ENCODE measurements around the gene PTPRG.

PTPRG gene

DNA sequence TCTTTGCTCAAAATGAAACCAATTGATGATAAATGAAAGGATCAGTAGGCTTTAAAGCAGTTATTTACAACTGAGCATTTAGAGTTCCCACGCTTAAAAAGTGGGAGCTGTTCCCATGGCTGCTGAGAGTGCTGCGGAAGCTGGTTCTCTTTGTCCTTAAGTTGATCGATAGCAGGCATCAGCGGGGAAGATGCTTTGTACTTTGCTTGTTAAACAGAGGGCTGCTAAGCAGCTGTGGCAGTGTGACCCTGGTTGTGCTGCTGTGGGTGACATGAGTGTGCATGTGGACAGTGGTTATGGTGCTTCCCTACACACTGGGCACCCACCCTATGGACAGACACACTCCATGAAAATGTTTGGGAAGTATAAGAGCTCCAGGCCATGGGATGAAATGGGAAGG, 96.3 kb downstream of the PTPRG start:
- DNase-seq (ENCODE audit: low spot score), result no peak

DNA sequence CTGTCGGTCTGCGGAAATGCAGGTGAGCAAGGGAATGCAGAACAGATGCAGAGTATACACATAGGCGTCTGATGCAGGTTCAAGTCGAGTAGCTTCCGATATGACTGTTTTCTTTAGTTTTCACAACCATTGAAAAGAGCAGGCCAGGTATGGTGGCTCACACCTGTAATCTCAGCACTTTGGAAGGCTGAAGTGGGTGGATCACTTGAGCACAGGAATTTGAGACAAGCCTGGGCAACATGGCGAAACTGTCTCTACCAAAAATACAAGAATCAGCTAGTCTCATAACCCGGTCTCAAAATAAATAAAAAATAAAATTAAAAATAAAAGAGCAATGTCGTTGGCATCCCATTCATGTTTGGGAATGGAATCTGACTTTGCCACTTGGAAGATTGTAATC, 101.5 kb downstream of the PTPRG start:
- DNase-seq (ENCODE audit: low spot score), result no peak

DNA sequence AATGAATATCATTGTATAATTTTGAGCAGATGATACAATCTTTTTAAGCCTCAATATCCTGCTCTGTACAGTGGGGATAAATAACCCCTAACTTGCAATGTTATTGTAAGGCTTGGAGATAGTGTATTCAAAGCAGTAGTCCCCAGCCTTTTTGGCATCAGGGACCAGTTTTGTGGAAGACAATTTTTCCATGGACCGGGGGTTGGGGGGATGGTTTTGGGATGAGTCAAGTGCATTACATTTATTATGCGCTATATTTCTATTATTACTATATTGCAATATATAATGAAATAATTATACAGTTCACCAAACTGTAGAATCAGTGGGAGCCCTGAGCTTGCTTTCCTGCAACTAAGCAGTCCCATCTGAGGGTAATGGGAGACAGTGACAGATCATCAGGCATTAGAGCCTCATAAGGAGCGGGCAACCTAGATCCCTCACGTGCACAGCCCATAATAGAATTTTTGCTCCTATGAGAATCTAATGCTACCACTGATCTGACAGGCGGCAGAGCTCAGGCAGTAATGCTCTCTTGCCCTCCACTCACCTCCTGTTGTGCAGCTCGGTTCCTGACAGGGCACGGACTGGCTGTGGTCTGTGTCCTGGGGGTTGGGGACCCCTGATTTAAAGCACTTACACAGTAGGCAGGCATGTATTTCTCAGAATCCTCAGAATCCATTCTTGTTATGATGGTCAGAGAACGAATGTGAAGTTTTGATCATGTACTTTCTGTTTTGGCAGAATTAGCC, 102.2 kb downstream of the PTPRG start:
- DNase-seq (ENCODE audit: low spot score), result no peak

DNA sequence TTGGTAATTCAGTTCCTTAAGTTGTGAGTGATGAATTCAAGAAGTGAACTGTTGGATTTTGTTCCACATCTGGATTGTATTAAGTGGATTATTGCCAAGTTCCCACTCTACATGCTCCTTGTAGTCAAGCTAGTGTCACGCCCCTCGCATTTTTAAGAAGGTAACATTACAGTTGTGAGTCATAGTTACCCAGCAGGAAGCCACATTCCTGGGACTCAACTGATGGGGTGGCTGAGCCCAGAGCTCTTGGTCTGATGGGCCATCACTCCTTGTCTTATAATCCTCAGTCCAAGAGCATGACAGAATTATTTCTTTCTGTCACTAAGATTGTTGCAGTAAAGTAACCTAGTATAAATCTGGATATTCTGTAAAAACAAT, 102.7 kb downstream of the PTPRG start:
- no peak for DNase-seq (ENCODE audit: low spot score)

DNA sequence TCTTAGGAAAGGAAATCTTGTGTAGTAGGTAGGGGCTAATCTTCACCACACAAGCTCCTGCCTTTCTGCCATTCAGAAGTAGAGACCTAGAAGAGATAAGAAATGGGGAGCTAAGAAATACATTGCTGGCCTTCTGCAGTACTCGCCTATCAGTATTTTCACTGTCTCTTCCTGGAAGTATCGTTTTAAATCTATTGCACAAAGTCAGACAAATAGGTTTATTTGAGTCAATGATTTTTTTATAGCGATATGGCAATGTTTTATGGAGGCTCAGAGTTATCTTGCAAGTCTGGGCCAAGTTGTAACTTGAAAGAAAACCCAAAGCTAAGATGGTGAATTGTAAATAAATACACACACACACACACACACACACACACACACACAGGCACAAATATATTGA, 103.8 kb downstream of the PTPRG start:
- no peak for DNase-seq (ENCODE audit: low spot score)

DNA sequence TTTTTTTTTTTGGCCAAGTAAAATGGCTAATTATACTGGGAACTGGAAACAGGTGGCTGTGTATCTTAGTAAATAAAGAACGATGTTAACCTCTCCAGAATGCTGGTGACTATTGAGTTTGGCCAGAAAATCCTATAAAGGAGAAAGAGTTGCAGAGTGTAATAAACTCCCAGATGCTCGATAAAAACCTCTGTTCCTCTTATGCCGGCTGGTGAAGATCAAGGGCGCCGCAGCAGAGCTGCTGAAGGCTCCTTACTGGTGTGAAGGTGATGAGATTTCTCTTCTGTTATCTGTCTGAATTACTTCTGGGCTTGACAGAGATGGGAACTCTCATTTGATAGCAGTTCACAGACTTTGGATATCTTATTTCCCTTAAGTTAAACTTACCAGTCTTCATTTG, 104.6 kb downstream of the PTPRG start:
- DNase-seq (ENCODE audit: low spot score), result no peak

DNA sequence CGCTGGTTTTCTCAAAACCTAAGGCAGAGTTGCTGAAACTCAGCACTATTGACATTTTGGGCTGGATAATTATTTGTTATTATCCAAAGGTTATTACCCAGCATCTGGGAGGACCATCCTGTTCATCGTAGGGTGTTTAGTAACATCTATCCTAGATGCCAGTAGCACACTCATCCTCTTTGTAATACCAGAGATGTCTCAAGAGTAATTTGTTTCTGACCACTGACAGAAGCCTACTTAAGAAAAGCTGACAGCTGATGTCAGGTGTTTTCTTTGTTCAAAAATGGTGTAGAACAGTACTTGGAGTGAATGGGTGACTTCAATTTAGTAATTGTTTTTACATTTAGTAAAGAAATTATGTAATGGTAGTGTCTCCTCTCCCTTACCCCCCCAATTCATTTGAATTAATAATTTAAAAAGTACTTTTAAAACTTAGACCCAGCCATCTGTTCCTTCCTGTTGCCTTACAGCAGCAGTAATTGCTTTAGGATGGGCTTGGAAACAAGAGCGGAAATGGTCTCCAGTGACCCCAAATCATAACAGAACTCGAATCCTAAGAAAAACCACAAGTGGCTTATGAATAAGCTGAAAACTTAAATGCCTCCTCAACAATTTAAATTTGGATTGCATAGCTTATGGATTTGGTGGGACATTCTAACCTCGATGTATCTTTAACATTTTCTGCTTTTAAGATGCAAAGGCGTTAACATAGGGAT, 105.4 kb downstream of the PTPRG start:
- DNase-seq (ENCODE audit: low spot score), result no peak

DNA sequence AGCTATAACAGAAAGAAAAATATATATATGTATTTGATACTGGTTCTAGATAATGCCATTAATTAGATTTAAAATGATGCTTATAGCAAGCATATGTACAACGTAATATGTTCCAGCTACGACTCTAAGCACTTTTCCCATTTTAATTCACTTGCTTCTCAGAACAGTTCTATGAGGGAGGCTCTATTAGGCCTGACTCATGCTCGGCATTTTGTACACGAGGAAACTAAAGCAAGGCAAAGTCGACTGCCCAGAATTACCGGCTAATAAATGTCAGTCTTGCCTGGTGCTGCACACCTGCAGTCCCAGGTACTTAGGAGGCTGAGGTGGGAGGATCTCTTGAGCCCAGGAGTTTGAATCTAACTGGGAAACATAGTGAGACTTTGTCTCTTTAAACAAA, 106.0 kb downstream of the PTPRG start:
- no peak for DNase-seq (ENCODE audit: low spot score)

DNA sequence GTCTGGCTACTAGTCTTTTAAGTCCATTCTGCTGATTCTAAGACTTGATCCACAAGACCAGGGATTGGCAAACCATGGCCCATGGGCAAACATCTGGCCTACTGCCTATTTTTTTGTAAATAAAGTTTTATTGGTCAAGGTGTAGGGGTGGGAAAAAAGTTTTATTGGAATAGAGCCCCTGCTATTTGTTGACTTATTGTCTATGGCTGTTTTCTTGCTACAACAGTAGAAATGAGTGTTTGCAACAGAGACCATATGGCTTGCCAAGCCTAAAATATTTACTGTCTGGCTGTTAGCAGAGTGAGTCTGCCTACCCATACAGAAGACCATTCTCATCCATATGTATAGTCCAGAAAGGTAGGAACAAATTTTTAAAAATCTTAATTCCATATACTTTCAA, 106.4 kb downstream of the PTPRG start:
- no peak for DNase-seq (ENCODE audit: low spot score)

DNA sequence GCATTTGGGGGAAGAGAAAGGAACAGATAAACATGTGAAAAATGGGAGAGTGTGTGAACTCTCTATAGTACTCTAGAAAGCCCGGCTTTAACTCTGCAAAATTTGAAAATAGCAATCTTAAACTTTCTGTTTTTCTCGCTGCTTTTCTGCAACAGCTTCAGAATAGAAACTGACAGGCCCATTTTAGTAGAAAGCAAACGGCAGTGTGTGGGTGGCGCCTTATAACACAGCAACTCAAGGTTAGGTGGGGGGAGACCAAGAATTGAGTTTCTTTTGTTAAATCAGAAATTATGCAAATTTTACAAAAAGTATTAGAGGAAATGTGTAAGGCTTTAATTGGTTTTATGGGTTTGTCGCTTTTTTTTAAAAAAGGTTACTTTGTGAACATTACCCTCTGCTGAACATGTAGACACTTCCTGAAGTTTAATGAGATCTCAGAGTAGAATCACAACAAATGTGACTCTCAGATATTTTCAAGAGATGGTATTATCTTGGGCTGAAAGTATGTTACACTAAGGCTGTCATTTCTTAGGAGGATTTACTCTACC, 107.0 kb downstream of the PTPRG start:
- no peak for DNase-seq (ENCODE audit: low spot score)

DNA sequence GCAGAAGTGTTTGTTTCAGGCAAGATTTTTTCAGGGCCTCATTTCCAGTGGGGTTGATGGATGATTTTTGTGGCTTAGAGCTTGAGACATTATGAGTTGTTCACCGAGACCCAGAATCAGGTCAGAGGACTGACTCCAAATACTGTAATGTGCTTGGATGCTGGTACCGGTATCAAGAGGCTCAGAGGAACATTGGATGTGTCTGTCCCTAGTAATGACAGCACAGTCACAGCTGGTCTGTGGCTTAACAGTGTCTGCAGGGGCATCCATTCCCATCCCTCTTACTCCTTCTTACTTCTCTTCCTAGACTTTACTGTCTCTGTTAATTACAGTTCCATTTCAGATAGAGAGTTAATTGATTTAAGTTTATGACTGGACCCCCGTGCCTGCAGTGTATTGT, 107.8 kb downstream of the PTPRG start:
- no peak for DNase-seq (ENCODE audit: low spot score)

DNA sequence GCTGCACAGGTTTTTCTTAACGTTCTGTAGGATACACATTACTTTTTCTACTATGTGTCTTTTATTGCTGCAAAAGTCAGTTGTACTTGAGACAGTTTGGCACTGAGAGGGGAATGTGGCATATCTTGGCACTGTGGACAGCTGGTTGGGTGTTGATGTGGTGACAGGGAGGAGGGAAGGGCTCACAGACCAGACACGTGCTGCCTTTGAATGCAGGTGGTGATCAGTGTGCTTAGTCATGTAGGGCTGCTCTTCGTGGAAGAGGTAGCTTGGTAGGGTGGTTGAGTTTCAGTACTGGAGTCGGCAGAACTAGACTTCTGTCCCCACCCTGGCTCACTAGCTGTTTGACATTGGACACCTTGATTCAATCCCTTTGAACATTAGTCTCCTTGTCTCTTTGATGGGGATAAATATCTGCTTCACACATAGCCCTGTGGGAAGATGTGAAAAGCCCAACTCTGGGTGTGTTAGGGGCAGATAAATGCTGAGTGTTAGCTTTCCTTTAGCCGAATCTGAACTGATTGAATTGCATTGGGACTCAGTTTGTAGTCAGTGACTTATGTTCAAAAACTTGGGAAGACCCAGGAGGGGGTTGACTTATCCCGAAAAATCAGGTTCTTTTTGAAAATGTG, 108.4 kb downstream of the PTPRG start:
- DNase-seq (ENCODE audit: low spot score), result no peak

DNA sequence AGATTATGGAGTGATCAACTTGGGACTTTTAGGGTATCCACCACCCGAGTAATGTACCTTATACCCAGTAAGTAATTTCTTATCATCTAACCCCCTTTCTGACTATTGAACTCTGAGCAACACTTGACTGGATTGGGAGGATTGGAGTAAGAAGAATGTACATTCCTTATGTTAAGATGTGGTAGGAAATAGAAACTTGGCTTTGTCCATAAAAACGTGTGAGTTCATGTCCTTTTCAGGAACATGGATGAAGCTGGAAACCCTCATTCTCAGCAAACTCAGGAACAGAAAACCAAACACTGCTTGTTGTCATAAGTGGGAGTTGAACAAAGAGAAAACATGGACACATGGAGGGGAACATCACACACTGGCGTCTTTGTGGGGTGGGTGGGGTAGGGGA, 112.3 kb downstream of the PTPRG start:
- DNase-seq (ENCODE audit: low spot score), result no peak

DNA sequence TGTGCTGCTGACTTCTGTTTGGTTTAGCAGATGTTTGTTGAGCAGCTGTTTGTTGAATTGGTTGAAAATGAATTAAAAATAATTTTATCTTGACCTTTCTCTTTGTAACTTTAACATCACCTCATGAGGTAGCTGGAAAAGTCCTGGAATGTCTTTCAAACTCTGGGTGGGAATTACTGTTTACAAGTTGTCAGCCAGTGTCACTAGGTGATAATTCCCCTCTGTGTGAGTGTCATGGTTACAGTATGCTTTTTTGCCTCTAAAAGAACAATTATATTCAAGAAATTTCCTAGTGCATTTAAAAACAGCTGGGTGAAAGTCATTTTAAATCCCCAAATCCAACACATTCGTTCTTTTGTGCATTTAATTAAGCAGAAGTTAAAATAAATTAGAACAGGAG, 113.2 kb downstream of the PTPRG start:
- DNase-seq (ENCODE audit: low spot score), result no peak

DNA sequence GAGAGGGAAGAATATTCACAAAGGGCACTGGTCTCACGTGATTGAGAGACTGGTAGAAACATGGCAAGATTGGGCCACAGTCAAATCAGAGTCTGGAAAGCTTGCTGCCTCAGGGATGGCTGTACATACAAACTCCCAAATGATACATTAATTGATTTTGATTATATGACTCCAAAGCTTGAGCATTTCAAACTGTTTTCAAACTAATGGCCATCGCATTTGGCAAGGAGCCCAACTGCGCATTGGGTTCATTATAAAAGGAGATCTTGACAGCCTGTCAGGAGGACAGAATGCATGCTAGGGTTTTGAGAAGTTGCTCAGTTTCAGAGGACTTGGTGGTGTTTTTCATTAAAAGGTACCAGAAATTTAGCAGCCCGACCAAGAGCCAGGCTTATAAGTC, 117.7 kb downstream of the PTPRG start:
- no peak for DNase-seq (ENCODE audit: low spot score)

DNA sequence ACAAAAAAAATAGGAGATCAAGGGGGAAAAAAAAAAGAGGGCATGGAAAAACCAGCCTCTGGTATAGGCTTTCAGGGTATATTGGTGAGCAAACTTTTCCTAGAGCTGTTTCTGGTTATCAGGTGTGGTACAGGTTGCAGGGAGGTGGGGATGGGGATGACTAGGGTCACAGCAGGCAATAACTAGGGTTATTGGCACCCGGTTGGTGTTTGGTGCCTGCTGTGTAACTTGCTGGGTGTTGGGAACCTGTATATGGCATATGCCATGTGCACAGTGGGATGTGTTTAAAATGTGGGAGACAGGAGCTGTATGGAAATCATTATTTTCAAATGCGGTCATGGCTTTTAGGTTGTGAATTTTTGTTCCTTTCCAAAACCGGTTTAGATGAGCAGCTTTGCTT, 119.2 kb downstream of the PTPRG start:
- no peak for DNase-seq (ENCODE audit: low spot score)

DNA sequence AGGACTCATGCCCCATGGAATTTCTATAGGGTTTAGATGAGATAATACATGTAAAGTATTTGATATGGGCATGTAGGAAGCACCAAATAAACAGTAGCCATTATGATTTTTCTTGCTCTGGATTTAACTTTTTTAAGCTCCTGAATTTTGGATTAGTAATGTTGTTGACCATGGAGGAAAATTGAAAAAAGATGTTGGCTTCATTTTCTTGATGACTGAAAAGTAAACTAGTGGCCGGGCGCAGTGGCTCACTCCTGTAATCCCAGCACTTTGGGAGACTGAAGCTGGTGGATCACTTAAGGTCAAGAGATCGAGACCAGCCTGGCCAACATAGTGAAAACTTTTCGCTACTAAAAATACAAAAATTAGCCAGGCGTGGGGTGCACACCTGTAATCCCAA, 120.3 kb downstream of the PTPRG start:
- no peak for DNase-seq (ENCODE audit: low spot score)

DNA sequence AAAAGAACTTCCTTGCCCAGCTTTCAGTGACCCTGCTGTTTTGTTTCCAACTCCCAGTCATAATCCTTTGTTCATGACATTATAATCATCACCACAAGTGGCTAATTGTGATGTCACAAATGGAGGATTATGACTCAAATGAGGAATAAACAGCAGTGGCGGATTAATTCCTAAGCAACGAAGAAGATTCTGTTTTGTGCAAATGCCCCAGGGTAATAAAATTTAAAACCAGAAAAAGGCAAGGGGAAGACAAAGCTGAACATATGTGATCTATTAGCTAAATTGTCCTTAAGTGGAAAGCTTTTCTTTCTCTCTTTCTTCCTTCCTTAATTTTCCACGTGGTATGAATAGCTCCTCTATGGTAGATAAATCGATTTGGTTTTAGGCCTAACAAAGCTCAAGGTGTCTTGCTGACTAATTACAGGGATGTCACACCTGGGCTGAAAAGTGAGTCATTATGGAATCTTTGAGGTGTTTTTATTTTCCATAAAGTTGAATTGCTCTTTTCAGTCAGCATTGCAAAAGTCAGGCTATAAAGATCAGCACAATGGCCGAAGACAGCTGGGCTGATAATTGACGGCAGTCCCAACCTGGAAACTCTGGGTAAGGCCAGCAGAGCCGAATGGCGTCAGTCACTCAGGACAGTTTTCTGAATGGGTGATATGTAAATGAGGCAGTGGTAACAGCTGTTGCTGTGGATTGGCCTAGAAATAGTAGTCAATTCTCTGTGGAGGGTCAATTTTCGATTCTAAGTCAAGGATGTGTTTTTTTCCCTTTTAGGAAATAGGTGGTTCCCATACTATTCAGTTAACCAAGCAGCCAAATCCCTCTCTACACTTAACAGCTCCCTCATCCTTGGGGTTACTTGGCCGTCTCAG, 121.5 kb downstream of the PTPRG start:
- DNase-seq (ENCODE audit: low spot score), result no peak

DNA sequence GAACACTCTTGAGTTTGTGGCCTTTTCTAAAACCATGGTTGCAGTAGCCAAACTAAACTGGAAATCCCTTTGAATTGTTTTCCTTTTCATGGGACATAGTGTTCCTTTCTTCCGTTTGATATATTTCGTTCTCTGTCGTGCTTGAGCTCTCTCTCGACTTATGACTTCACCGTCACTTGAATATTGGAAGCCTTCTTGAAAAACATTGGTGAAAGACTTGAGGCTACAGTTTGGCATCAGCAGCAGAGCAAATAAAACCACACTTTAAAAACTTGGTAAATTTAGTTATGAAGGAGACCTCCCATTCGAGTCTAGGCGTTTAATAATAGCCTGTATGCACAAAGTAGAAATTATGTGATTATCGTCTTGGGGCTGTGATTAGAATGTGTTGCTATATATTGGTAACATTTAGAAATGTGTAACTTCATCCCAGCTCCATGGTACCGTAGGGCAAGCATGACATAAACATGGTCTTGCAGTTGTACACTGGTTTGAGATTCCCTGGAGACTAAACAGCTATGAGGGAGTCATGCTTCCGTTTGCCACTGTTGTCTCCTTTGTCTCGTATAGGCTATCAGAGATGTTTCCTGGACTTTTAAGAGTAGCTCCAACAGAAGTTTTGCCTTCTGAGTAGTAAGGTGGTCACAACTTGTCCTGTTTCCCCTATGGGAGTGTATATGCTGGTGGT, 122.3 kb downstream of the PTPRG start:
- no peak for DNase-seq (ENCODE audit: low spot score)

DNA sequence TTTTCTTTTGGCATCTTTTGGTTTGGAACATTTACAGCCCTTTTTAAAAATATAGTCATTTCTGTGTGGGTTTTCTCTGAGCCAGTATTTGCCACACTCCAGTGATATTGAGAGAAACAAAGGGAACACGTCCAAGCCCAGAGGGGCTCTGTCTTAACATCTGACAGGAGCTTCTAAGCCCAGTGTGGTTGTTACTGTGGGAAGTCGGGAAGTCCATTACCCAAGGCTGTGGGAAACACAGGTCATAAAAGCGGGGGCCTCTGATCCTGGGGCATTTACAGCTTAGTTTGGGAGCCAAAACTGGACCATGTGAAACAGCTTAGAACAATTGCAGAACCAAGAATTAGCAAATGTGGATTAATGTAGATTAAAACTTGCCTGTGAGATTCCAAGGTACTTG, 123.0 kb downstream of the PTPRG start:
- no peak for DNase-seq (ENCODE audit: low spot score)

DNA sequence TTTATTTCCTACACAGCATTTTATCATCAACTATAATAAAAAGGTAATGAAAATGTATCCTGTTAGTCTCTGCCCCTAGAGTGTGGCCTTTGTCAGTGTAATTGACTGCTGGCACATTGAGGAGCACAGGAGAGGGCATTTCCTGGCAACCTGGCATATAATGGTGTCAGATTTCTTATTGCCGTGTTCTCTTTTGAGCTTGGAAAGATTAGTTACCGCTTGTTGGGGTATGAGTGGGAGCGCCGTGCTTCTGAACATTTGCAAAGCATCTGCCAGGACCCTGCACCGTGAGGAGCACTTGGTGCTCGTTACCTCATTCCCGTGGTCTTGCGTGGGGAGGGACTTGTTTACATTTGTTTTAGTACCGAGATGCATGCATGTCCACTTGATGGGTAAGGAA, 124.4 kb downstream of the PTPRG start:
- DNase-seq (ENCODE audit: low spot score), result no peak

DNA sequence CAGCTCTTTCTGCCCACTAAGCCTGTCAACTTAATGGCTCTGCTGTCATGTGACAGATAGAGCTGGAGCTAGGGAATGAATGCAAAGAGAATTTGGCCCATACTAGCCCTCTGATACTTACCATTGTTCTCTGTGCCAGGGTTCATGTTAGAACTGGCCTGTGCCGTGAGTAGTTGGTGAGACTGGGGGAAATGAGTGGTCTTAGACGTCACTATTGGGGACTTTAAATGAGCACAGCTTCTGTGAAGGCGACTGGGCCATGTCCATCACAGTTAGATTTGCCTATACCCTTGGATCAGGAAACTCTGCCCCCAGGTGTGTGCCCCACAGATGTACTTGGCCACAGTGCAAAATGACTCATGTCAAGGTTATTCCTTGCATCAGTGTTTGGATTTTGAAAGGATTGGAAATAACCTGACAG, 124.9 kb downstream of the PTPRG start:
- no peak for DNase-seq (ENCODE audit: low spot score)

Data from CD4-positive, alpha-beta T cell treated with Interleukin-2 at 100 ng/mL for 4 hours (primary cell).